GM21367 (cell line): ENCODE measurements around the gene CHCHD1.
A peak's percentile ranks its signal among the peaks of the same experiment; 100 is the strongest.
"Not testable (repeated sequence)": the region's sequence is repeated elsewhere in the genome, so short reads cannot be mapped to it uniquely, and the experiment has no call there.

Experiments used
- ATAC-seq: cut with Tn5 transposase; IDR thresholded peaks from one replicate; pipeline ENCODE4 v1.9.1; 2021; ENCODE audit not compliant: unreplicated experiment

Gene CHCHD1

GRCh38 chr10:73768881-73769280 lies 13.0 kb upstream of the CHCHD1 start:
- ATAC-seq: no peak

DNA sequence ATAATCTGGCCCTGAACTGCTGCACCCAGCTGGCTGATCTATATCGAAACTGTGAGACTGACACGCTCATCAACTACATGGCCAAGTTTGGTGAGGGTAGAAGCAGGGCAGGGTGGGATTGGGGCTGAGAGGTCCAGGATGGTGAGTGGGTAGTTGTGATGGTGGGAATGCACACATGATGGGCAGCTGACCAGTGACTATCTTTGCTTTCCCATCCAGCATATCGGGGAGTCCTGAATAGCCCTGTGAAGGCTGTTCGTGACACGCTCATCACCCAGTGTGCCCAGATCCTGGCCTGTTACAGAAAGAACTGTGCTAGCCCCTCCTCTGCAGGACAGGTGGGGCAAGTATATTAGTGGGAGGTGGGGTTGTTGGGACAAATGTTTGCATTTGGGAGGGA lies 12.5 kb upstream of the CHCHD1 start:
- no peak for ATAC-seq

DNA sequence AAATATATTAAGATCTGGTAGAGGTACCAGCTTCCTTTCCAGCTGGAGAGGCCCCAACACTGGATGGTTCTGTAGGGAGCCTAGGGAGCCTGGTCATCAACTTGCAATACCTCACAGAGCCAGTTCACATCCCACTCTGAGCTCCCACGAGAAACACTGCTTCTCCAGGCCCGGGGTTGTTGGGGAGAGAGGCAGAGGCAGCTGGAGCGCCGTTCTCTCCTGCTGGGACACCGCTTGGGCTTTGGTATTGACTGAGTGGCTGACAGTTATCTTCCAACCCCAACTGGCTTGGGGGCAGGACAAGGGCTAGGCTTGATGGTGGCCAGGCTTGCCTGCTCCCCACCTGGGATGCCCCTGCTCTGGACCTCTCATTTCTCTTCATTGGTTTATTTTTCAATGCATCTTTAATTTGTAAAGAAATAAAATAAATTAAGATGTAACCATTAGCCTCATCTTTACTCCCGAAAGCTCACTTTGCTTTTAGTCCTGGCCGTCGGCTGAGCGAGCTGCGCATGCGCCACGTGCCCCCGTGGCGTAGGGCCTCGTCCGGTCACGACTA lies 10.0 kb upstream of the CHCHD1 start:
- no peak for ATAC-seq

DNA sequence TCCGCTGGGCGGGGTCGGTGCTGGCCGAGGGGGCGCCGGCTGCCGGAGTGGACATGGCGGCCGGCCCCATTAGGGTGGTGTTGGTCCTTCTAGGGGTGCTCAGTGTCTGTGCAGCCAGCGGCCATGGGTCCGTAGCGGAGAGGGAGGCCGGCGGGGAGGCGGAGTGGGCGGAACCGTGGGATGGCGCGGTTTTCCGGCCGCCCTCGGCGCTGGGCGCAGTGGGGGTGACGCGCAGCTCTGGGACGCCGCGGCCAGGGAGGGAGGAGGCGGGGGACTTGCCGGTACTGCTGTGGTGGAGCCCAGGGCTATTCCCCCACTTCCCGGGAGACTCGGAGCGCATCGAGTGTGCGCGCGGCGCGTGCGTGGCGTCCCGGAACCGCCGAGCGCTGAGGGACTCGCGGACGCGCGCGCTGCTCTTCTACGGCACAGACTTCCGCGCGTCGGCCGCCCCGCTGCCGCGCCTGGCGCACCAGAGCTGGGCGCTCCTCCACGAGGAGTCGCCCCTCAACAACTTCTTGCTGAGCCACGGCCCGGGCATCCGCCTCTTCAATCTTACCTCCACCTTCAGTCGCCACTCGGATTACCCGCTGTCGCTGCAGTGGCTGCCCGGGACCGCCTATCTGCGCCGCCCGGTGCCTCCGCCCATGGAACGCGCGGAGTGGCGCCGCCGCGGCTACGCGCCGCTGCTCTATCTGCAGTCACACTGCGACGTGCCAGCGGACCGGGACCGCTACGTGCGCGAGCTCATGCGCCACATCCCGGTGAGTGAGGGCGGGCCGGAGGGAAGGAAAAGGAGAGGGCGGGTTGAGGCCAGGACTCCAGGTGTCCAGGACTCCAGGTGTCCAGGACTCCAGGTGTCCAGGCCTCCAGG lies 9.3 kb upstream of the CHCHD1 start:
- ATAC-seq: peak; percentile 45

DNA sequence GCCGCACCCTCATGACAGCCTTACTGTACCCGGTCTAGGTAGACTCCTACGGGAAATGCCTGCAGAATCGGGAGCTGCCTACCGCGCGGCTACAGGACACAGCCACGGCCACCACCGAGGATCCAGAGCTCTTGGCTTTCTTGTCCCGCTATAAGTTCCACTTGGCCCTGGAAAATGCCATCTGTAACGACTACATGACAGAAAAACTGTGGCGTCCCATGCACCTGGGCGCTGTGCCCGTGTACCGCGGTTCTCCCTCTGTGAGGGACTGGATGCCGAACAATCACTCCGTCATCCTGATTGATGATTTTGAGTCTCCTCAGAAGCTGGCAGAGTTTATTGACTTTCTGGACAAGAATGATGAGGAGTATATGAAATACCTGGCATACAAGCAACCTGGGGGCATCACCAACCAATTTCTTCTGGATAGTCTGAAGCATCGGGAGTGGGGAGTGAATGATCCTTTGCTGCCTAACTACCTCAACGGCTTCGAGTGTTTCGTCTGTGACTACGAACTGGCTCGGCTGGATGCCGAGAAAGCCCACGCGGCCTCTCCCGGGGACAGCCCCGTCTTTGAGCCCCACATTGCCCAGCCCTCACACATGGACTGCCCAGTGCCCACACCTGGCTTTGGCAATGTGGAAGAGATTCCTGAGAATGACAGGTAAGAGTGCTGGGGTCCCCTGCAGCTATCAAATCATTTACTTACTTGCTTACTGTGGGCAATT lies 8.5 kb upstream of the CHCHD1 start:
- ATAC-seq: no peak

GRCh38 chr10:73774637-73775036 lies 7.2 kb upstream of the CHCHD1 start:
- ATAC-seq: no peak

GRCh38 chr10:73779018-73779417 lies 2.8 kb upstream of the CHCHD1 start:
- ATAC-seq: no peak

DNA sequence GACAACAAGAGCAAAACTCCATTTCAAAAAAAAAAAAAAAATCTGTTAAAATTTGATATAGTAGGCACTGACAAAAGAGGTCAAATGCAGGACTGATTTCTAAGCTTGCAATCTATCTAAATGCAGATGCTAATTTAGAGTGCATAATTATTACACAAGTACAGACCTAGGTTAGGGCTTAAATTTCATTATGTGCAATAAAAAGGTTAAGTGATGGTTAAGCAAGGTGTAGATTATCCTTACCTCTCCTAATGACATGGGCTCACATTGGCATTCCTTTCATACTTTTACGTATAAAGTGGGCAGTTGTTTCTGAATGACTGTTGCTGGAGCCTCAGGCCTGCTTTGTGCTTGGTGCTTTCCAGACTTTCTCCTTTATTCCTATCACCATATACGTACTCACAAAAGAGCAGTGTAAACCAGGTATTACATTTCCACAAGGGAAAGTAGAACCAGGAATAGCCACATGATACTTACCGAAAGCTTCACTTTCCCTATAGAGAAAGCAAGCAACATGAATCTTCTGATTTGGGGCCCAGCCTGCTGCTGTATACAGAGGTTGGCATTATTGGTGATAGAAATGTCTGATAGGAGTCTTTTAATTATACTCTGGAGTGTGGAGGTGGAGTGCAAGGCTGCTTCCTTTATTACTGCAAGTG lies 2.2 kb upstream of the CHCHD1 start:
- ATAC-seq: no peak

GRCh38 chr10:73780301-73780700 lies 1.5 kb upstream of the CHCHD1 start:
- no peak for ATAC-seq

GRCh38 chr10:73780966-73781365 lies 882 bp upstream of the CHCHD1 start:
- ATAC-seq: no peak

- no peak for ATAC-seq
These were observed 335 bp upstream of the CHCHD1 start for GRCh38 chr10:73781548-73781878.

- ATAC-seq: no peak
These were observed 869 bp downstream of the CHCHD1 start for GRCh38 chr10:73782749-73783085.

DNA sequence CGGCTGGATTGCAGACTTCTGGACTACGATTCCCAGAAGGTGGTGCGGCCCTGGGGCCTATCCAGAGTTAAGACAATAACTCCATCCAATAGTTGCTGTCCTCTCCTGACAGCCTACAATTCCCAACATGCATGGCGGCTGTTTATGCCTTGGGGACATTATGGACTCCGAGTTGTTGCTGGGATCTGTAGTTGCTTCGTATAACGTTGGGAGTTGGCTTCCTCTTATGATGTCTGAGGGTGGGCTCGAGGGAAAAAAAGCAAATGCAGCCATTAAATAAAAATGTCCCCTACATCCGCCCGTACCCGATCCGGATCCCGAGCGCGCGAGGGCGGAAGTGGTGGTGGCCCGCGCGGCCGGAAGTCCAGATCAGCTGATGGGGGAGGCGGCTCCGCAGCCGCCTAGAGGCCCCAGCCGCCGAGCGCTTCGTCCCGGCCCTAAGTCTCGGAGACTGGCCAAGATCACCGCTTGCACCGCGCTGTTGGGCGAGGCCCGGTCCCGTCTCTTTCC lies 3.4 kb downstream of the CHCHD1 start, which contains the start of gene ZSWIM8:
Gene ZSWIM8 (plus strand): TSS at position 396 of the 510 bp plus-strand sequence. CDS start 273 bp downstream, outside the sequence.
- ATAC-seq: peak; percentile 70

GRCh38 chr10:73785721-73786511 lies 4.1 kb downstream of the CHCHD1 start:
- peak; percentile 22 for ATAC-seq

- ATAC-seq: no peak
These were observed 4.7 kb downstream of the CHCHD1 start for GRCh38 chr10:73786512-73786885.

- ATAC-seq: not testable (repeated sequence)
These were observed 5.4 kb downstream of the CHCHD1 start for GRCh38 chr10:73787031-73787800.

- ATAC-seq: no peak
These were observed 7.2 kb downstream of the CHCHD1 start for GRCh38 chr10:73788864-73789658.

DNA sequence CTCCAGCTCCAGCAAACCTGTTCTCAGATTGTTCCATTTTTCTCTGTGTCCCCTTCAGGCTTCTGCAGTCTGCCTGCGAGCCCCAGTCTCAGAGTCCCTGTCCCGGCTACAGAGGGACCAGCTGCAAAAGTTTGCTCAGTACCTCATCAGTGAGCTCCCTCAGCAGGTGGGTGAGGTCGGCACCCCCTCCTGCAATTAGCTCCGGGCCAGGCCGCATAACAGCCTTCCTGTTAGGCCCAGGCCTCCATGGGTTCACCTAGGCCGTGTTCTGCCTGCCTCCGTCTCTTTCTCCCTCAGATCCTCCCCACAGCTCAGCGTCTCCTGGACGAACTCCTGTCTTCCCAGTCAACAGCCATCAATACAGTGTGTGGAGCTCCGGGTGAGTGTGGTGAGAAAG lies 7.8 kb downstream of the CHCHD1 start:
- no peak for ATAC-seq
